ENCODE results near the gene CALM1.

DNA sequence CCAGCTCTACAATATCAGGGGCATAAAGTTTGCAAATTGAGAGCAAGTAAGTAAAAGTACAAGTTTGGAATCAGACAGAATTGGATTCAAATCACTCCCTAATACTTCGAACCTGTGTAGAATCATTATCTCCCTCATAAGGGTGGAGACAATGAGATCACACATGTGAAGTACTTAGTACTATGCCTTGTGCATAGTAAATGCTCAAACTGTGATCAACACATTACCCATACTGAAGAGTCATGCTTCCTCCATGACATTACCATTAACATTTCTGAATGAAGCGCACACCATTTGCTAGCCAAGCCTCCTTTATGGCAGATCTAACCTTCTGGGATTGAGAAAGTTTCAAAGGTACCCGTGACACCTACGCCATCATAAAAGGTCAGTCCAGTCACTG lies 38.5 kb upstream of the CALM1 start:
- TF ChIP-seq, protein P1, sequence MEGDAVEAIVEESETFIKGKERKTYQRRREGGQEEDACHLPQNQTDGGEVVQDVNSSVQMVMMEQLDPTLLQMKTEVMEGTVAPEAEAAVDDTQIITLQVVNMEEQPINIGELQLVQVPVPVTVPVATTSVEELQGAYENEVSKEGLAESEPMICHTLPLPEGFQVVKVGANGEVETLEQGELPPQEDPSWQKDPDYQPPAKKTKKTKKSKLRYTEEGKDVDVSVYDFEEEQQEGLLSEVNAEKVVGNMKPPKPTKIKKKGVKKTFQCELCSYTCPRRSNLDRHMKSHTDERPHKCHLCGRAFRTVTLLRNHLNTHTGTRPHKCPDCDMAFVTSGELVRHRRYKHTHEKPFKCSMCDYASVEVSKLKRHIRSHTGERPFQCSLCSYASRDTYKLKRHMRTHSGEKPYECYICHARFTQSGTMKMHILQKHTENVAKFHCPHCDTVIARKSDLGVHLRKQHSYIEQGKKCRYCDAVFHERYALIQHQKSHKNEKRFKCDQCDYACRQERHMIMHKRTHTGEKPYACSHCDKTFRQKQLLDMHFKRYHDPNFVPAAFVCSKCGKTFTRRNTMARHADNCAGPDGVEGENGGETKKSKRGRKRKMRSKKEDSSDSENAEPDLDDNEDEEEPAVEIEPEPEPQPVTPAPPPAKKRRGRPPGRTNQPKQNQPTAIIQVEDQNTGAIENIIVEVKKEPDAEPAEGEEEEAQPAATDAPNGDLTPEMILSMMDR (conservative IDR thresholded peaks at IDR 0.05): no peak
- no peak for TF ChIP-seq ZFX (IDR thresholded peaks at IDR 0.05)
